ENCODE results near the gene EGLN3. TPM values are rescaled to one million over a fixed set of nuclear protein-coding genes. Genes with fewer than 3 reads are reported as not detected.
A peak's percentile ranks its signal among the peaks of the same experiment; 100 is the strongest.

The EGLN3 gene
- total and polyA plus RNA-seq, 2 of the 13 experiments (the other 11 are each of a cell fraction or from before 2014, with no cell fraction given), result 0.18 to 27.3 TPM

DNA sequence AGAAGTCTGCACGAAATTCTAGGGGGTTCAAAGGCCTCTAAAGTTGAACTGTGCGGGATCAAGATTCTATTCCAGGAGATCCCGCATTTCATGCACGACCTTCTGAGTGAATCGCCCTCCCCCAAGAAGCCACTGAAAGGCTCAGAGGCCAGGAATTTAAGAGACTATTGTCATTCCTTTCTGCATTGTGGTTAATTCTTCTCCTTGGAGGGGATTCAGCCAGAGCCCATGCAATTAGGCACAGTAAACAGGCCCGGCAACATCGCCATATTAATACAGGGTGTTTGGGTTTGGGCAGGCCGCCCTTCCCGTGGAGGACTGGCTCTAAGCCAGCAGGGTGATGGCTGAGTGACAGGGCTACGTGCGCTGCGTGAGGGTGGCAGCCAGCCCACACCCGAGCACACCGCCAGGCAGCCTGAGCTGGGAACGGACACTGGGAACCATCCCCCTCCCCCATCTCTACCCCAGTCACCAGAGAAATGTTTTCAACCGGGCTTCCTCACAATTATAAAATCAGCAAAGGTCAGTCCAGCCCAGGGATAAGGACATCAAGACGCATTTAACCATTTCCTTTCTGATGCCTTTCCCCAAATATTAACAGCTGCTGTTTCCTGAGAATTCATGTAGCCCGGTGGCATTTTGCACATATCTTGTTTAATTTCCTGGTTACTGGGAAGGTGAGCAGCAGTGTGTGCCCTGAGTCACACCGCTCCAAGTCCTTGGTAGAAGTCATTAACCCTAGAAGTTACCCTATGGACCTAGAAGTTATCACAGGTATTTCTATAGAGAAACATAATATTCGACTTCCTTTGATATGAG lies 12.5 kb downstream of the EGLN3 start (continued):
- TF ChIP-seq MEIS2 (CRISPR knock-in tag; IDR thresholded peaks at IDR 0.05) (peak; percentile 100), SRY (CRISPR knock-in tag; IDR thresholded peaks at IDR 0.05) (no peak), CBX2 (IDR thresholded peaks at IDR 0.05; ENCODE audit: low read depth, low read length) (no peak), CBX2 (CRISPR knock-in tag; IDR thresholded peaks at IDR 0.05; ENCODE audit: low read depth) (no peak), ZNF577 (CRISPR knock-in tag; IDR thresholded peaks at IDR 0.05; ENCODE audit: borderline replicate concordance, low read depth) (no peak), ZSCAN30 (CRISPR knock-in tag; IDR thresholded peaks at IDR 0.05) (no peak), ZNF20 (CRISPR knock-in tag; IDR thresholded peaks at IDR 0.05) (no peak), ZNF678 (CRISPR knock-in tag; IDR thresholded peaks at IDR 0.05) (no peak), HNRNPUL1 (IDR thresholded peaks at IDR 0.05; ENCODE audit: low read depth, low read length) (no peak), ZSCAN20 (CRISPR knock-in tag; IDR thresholded peaks at IDR 0.05; ENCODE audit: borderline replicate concordance) (no peak), NFIB (CRISPR knock-in tag; IDR thresholded peaks at IDR 0.05; ENCODE audit: borderline replicate concordance) (no peak), ZNF124 (CRISPR knock-in tag; IDR thresholded peaks at IDR 0.05) (no peak), POLR2AphosphoS2 (IDR thresholded peaks at IDR 0.05; ENCODE audit: low read depth, low read length) (no peak), ZNF343 (CRISPR knock-in tag; IDR thresholded peaks at IDR 0.05) (no peak)
- TF ChIP-seq, protein P1, sequence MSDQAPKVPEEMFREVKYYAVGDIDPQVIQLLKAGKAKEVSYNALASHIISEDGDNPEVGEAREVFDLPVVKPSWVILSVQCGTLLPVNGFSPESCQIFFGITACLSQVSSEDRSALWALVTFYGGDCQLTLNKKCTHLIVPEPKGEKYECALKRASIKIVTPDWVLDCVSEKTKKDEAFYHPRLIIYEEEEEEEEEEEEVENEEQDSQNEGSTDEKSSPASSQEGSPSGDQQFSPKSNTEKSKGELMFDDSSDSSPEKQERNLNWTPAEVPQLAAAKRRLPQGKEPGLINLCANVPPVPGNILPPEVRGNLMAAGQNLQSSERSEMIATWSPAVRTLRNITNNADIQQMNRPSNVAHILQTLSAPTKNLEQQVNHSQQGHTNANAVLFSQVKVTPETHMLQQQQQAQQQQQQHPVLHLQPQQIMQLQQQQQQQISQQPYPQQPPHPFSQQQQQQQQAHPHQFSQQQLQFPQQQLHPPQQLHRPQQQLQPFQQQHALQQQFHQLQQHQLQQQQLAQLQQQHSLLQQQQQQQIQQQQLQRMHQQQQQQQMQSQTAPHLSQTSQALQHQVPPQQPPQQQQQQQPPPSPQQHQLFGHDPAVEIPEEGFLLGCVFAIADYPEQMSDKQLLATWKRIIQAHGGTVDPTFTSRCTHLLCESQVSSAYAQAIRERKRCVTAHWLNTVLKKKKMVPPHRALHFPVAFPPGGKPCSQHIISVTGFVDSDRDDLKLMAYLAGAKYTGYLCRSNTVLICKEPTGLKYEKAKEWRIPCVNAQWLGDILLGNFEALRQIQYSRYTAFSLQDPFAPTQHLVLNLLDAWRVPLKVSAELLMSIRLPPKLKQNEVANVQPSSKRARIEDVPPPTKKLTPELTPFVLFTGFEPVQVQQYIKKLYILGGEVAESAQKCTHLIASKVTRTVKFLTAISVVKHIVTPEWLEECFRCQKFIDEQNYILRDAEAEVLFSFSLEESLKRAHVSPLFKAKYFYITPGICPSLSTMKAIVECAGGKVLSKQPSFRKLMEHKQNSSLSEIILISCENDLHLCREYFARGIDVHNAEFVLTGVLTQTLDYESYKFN (CRISPR knock-in tag; conservative IDR thresholded peaks at IDR 0.05), result peak; percentile 70
- TF ChIP-seq, protein P2, sequence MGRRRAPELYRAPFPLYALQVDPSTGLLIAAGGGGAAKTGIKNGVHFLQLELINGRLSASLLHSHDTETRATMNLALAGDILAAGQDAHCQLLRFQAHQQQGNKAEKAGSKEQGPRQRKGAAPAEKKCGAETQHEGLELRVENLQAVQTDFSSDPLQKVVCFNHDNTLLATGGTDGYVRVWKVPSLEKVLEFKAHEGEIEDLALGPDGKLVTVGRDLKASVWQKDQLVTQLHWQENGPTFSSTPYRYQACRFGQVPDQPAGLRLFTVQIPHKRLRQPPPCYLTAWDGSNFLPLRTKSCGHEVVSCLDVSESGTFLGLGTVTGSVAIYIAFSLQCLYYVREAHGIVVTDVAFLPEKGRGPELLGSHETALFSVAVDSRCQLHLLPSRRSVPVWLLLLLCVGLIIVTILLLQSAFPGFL (CRISPR knock-in tag; IDR thresholded peaks at IDR 0.05), result no peak
- TF ChIP-seq, protein P3, sequence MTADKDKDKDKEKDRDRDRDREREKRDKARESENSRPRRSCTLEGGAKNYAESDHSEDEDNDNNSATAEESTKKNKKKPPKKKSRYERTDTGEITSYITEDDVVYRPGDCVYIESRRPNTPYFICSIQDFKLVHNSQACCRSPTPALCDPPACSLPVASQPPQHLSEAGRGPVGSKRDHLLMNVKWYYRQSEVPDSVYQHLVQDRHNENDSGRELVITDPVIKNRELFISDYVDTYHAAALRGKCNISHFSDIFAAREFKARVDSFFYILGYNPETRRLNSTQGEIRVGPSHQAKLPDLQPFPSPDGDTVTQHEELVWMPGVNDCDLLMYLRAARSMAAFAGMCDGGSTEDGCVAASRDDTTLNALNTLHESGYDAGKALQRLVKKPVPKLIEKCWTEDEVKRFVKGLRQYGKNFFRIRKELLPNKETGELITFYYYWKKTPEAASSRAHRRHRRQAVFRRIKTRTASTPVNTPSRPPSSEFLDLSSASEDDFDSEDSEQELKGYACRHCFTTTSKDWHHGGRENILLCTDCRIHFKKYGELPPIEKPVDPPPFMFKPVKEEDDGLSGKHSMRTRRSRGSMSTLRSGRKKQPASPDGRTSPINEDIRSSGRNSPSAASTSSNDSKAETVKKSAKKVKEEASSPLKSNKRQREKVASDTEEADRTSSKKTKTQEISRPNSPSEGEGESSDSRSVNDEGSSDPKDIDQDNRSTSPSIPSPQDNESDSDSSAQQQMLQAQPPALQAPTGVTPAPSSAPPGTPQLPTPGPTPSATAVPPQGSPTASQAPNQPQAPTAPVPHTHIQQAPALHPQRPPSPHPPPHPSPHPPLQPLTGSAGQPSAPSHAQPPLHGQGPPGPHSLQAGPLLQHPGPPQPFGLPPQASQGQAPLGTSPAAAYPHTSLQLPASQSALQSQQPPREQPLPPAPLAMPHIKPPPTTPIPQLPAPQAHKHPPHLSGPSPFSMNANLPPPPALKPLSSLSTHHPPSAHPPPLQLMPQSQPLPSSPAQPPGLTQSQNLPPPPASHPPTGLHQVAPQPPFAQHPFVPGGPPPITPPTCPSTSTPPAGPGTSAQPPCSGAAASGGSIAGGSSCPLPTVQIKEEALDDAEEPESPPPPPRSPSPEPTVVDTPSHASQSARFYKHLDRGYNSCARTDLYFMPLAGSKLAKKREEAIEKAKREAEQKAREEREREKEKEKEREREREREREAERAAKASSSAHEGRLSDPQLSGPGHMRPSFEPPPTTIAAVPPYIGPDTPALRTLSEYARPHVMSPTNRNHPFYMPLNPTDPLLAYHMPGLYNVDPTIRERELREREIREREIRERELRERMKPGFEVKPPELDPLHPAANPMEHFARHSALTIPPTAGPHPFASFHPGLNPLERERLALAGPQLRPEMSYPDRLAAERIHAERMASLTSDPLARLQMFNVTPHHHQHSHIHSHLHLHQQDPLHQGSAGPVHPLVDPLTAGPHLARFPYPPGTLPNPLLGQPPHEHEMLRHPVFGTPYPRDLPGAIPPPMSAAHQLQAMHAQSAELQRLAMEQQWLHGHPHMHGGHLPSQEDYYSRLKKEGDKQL (CRISPR knock-in tag; IDR thresholded peaks at IDR 0.05; ENCODE audit: low read depth), result no peak
- TF ChIP-seq, protein P4, sequence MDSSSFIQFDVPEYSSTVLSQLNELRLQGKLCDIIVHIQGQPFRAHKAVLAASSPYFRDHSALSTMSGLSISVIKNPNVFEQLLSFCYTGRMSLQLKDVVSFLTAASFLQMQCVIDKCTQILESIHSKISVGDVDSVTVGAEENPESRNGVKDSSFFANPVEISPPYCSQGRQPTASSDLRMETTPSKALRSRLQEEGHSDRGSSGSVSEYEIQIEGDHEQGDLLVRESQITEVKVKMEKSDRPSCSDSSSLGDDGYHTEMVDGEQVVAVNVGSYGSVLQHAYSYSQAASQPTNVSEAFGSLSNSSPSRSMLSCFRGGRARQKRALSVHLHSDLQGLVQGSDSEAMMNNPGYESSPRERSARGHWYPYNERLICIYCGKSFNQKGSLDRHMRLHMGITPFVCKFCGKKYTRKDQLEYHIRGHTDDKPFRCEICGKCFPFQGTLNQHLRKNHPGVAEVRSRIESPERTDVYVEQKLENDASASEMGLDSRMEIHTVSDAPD (CRISPR knock-in tag; IDR thresholded peaks at IDR 0.05), result peak; percentile 66; the same call in 1 of the 2 replicates
